ENCODE measurements around the gene ZBTB21. TPM values are rescaled to one million over a fixed set of nuclear protein-coding genes. Genes with fewer than 3 reads are reported as not detected.

ZBTB21 gene
- 10 to 100 TPM in 3 of 4 donors, 1 to 10 TPM in 1; 9.7 to 12.0 (median 11.6) TPM for polyA plus RNA-seq (ENCODE audit: insufficient read length in 4 of 4)

DNA sequence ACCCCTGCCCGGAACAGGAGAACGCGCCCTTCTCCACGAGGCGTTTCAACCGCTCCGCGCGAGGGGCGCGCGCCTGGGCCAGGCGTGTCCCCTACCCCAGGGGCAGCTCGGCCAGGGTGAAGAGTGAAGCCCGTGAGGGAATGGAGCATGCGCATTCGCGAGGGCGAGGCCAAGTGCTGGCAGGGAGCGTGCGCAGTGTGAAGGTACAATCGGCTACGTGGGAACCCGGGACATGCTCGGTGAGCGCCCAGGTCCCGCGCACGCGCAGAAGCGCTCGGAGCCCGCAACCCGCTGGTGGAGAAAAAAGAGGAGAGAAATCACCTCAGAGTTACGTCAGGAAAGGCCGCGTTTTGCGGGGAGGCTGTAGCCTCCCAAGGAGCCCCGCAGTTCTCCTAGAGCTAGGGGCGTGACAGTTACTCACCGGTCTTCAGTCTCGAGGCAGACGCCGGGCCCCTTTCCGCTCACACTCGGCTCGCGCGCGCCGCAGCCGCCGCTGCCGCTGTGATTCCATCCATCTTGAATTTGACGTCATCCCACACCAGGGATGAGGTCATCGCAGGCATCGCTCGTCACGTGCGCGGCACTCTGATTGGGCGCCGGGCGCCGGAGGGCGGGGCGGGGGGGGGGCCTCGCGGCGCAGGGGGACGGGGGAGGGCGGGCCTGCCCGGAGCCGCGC lies at the start of gene ZBTB21:
Gene ZBTB21, minus strand, starts transcription at position 530 of the 676 bp plus-strand sequence. CDS start 16,265 bp downstream, outside the sequence.
- DNase-seq (ENCODE audit: low read depth in 4 of 4, low spot score in 3 of 4): peak; percentile 97

DNA sequence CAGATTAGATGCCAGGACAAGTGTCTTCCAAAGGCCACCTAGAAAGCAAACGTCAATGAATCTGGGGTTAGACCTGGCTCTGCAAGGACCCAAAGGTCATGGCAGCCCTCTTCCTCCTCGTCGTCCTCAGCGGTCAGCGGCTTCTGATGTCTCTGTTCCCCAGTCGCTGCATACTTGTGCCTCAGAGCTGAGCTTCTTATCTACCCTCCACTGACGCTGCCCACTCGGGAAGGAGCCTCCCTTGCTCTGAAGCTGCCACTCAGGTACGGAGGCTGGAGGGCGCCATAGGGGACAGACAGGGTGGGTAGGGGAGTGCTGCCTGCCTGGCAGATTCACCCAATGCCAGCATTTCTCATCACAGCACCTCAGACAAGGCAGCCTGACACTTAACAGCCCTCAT lies 49.6 kb upstream of the ZBTB21 start:
- no peak for DNase-seq (ENCODE audit: low read depth in 4 of 4, low spot score in 3 of 4)

DNA sequence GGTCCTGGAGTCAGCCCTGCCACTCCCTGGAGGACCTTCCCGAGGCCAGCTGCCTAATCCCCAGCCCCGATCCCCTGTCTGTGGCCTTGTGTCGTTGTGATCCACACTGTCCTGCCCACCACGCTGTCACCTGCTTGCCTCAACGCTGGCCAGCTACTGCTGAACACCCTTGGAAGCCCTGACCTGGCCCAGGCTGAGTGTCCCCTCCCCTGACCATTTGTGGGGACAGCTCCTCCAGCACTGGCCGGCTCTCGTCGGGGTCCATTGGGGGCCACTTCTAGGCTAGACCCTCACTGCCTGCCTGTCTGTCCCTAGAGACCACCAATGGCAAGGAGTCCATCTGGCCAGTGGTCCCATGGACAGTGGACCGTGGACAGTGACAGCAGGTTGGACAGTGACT lies 49.0 kb upstream of the ZBTB21 start:
- no peak for DNase-seq (ENCODE audit: low read depth in 4 of 4, low spot score in 3 of 4)

DNA sequence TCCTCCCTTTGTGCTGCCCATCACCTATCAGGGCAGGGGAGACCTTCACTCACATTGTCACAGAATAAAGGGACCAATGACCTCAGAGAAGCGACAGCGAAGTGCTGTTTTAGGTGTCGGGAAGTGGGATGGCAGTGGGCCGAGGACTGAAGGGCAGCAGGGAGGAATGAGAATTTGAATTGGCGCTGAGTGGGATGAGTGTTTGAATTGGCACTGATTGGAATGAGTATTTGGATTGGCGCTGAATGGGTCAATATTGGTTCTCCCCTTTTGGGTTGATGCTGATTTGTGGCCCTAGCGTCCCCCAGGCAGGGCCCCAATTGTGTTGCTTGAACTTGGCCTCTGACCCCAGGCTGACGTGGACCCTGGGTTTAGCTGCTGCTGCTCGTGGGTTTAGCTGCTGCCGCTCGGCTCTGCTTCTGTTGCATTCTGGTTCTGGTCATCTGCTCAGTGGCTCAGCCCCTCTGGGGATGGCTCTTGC lies 48.5 kb upstream of the ZBTB21 start:
- DNase-seq (ENCODE audit: low read depth in 4 of 4, low spot score in 3 of 4): no peak

DNA sequence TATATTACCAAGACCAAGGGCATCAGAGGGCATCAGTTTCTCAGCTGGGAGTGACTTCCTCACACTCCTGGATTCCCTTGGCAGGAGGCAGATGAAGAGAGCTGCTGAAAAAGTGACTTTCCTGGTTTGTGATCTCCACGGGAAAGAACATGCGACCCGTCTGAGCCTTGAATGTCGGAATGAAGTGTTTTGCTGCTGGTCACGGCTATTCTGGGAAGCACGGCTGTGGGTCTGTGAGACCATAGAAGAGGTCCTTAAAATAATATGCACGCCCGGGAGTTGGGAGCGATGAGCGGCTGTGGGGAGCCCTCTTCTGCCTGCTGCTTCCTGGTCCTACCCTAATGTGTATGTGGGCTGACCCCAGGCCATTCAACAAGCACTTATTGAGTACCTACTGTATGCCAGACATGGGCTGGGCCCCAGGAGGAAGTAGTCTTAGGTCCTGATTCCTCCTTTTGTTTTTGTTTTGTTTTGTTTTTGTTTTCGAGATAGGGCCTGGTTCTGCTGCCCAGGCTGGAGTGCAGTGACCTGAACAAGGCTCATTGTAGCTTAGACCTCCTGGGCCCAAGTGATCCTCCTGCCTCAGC lies 47.8 kb upstream of the ZBTB21 start:
- DNase-seq (ENCODE audit: low read depth in 4 of 4, low spot score in 3 of 4): no peak

DNA sequence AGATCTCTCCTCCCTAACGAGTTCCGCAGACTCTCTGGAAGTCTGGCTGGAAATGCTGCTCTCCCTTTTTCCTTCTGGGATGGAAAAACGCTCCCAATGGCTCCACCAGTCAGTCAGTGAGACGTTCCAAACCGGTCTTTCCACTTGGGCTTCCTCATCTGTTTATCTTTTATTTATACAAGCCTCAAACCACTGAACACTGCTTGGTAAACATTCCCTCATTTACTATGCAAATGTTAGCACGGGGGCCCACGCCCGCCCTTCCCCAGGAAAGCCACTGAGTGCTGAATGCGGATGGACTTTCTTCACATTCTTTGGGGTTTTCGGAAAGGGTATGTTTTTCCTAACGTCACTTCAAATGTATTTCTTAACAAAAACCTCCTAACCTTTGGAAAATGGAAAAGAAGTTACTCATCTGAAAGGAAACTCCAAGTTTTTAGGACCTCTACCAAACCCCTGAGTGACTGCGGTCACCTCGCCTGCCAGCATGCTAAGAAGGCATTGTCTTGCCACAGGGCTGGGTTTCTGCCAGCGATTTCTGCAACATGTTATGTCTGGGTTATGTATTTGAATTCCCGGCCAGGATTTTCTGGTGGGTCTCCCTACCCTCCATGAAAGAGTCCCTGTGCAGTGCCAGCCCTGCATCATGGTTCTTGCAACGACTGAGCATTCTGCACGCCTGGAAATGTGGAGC lies 47.0 kb upstream of the ZBTB21 start:
- no peak for DNase-seq (ENCODE audit: low read depth in 4 of 4, low spot score in 3 of 4)

DNA sequence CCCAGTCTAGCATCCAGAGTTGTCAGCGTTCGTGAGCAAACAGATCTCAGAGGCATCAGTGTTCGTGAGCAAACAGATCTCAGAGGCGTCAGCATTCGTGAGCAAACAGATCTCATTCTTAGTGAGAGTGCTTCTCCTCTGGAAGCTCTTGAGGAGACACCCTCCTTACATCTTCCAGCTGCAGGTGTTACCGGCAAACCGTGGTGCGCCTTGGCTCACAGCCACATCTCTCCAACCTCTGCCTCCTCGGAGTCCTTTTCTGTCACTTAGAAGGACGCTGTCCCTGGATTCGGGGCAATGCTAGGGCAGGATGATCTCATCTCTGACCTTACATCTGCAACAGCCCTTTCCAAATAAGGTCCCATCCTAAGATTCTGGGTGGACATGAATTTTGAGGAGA lies 46.3 kb upstream of the ZBTB21 start:
- no peak for DNase-seq (ENCODE audit: low read depth in 4 of 4, low spot score in 3 of 4)

DNA sequence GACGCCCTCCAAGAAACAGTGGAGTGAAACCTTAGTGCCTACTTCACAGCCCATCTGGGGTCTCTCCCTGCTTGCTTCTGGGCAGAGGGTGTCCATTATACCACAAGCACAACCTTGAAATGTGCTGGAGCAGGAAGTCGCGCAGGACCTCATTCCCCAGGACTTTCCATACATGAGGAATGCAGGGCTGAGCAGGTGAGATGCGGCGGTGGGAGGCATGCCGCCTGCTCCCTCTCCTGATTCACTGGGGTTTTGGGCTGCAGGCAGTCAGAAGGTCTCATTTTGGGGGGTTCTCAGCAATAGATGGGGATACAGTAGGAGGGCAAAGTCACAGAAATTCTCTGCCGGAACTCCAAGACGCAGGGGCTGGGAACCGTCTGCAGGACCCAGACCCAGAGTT lies 45.3 kb upstream of the ZBTB21 start:
- DNase-seq (ENCODE audit: low read depth in 4 of 4, low spot score in 3 of 4): no peak

DNA sequence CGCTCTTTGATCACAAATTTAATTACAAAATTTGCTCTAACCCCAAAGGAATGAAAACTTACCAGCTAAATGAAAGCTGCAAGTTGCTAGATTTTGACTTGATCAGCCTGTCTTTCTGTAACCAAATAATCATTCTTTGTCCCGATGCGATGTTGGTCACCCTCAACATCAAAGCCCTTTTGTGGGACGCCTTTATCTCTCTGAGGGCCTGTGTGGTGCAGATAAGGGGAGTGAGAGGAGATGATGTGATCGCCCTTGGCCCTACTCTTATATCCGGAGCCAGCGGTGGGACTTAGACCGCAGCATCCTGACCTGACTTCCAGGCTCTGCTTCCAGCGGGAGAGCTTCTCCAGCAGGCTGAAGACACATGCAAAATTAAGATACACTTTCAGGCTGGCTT lies 41.6 kb upstream of the ZBTB21 start:
- DNase-seq (ENCODE audit: low read depth in 4 of 4, low spot score in 3 of 4): no peak

DNA sequence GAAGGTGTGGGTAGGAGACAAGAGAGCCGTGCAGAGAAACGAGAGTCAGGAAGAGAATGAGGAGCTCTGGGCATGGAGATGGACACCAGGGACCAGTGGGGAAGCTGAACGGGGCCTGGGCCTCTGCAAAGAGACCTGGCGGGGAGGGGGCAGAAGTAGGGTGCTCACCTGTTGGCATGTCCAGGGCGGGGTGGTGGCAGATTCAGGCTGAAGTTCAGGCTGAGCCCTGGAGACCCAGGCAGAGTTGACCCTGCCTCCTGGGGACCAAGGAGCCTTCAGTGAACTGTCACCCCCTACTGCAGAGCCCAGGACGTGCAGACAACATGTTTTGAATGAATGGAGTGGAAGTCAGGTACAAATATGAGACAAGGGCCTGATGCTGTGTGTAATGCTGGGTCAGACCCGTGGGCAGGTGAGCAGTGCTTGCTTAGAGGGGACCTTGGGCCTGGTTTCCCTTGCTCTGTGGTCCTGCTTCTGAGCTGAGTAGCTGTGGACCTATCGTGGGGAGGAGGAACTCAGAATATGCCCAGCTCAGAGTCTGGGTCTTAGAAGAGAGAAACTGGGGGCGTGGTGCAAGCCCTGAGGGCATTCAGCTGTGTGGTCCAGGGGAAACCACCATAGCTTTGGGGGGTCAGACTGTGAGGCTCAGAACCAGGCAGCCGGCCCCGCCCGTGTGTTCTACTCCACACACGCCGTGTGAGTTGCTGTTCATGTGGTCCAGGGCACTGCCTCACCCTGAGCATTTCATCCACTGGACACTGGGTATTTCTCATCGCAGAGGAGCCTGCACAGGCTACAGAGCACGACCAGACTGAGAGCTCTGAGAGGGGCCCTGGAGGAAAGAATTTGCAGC lies 39.6 kb upstream of the ZBTB21 start:
- DNase-seq (ENCODE audit: low read depth in 4 of 4, low spot score in 3 of 4): no peak

DNA sequence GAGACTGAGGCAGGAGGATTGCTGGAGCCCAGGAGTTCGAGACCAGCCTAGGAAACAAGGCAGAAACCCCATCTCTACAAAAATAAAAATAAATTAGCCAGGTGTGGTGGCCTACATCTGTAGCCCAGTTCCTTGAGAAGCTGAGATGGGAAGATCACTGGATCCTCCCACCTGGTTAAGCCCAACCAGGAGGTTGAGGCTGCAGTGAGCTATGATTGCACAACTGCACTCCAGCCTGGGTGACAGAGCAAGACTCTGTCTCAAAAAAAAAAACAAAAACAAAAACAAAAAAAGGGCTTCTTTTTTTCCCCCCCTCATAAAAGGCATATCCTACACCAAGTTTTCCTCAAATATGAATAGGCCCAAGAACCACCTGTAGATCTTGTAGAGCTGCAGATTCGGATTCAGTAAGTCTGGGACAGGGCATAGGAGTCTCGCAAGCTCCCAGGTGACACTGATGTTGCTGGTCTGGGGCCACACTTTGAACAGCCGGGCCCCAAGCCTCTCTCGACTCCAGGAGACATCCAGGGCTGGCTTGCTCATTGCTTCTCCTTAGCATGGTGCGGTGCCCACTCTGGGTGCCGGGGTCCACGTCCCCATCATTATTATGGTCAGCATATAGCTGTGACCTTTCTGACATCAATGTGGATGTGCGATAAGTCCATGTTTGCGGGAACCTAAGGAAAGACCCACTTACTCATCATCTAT lies 38.9 kb upstream of the ZBTB21 start:
- DNase-seq (ENCODE audit: low read depth in 4 of 4, low spot score in 3 of 4): no peak

DNA sequence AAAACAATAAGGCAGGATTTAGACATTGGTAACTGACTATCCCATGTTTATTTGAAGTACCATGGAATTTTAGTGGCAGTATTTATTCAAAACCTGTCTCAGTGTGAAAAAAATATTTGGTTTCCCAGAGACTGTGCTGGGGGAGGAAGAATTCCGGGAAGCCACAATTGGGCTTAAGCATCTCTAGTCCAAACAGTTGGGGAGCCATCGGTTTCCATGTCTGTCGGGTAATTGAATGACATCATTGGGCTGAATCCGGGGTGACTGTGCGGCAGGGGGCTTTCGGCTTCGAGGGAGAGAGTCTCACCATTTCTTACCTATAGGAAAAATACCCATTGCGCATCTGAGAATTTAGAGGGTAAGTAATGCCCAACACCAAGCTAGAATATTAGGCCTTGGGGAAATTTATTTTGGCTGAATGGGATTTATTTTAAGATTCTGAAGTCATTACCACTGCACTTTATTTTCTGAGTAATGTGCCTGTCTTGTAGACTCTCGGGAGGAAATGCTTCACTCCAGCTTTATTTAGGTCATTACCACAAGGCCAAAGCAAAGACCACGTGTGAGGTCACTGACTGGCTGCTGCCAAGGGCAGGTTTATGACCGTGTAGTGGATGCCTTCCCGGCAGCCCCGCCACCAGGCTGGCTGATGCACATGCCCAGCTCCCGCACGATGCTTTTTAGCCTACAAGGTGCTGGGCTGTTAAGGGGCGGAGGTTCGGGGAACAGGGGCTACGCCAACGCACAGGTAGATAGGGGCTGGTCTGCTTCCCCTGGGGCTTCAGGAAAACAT lies 37.9 kb upstream of the ZBTB21 start:
- peak in 1 of 4 donors; percentile 32 for DNase-seq (ENCODE audit: low read depth in 4 of 4, low spot score in 3 of 4)

DNA sequence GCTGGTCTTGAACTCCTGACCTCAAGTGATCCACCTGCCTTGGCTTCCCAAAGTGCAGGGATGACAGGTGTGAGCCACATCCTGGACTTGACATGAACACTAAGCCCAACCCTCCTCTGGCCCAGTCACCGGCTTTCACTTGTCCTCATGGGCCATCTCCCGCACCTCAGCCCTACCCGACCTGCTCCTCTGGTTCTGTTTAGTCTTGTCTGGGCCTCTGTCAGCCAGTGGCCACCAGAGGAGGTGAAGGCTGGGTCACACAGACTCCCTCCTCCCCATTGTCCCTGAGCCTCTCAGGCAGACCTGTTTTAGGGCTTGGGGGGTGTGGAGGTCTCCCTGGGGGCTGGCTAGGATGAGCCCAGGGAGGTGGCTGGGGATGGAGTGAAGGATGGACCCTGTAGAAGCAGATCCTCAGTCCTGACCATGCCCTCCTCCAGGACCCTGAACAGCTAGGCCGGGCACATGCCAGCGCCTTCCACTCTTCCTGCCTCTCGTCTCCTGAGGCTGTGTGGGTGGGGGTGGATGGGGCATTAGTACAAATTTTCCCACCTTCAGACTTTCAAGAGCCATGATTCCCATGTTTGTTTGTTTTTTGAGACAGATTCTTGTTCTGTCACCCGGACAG lies 34.8 kb upstream of the ZBTB21 start:
- no peak for DNase-seq (ENCODE audit: low read depth in 4 of 4, low spot score in 3 of 4)

DNA sequence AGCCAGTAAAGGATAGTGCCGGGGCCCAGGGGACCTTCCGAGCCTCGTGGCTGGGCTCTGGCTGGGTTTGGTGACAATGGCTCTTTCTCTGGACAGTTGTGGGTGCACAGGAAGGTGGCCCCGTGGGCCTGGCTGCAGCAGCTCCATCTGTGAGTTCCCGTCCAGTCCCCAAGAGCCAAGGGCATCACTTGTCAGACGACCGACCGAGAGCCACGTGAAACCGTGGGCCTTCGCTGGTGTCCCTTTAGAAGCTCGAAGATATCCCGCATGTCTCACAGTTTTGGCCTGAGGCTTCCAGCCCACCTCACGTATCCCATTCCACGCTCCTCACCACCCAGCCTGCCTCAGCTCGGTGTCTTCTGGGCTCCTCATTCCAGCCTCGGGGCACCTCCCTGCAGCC lies 33.8 kb upstream of the ZBTB21 start:
- no peak for DNase-seq (ENCODE audit: low read depth in 4 of 4, low spot score in 3 of 4)

DNA sequence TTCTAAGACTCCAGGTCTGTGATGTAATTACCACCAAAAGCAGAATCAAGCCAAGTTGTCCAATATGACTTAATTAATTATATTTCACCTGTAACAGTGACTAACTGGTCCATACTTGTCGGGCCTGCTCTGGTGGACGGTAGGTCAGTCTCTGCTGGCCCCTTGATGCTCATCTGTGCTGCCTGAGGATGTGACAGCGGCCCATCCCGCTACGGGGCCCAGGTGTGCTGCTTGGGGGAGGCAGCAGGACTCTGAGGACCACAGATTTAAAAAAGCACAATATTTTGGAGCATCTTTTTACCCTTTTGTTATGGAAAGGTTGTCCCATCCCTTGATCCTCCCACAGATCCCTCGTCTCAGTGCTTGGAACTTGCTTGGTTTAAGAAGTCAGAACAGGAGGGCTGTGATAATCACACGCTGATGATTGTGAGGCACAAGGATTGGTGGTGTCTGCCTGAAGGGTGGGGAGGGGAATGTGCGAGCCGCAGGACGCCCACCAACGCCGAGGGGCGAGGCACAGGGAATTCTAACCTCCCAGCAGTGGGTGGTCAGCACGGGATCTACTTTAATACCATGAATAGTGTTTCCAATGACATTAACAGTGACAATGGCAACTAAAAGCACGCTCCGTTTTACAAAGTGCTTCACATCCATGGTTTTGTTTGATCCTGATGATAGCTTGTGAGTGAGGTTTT lies 33.2 kb upstream of the ZBTB21 start:
- no peak for DNase-seq (ENCODE audit: low read depth in 4 of 4, low spot score in 3 of 4)

DNA sequence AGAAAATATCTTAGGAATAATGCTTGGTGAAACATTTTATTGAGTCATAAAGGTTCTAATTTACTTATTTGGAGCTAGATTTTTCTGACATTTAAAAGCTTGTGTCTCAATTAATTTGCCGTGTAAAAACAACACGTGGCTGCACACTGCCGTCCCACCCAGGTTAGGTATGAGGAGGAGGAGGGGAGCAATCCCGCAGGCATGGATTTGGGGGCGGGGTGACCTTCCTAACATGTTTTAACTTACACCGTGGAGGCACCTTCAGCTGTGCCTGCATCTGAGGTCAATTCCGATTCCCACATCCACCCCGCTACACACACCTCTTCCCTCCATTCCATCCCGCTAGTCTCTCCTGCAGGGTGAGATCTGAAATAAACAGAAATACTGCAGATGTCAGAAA lies 32.5 kb upstream of the ZBTB21 start:
- DNase-seq (ENCODE audit: low read depth in 4 of 4, low spot score in 3 of 4): no peak

DNA sequence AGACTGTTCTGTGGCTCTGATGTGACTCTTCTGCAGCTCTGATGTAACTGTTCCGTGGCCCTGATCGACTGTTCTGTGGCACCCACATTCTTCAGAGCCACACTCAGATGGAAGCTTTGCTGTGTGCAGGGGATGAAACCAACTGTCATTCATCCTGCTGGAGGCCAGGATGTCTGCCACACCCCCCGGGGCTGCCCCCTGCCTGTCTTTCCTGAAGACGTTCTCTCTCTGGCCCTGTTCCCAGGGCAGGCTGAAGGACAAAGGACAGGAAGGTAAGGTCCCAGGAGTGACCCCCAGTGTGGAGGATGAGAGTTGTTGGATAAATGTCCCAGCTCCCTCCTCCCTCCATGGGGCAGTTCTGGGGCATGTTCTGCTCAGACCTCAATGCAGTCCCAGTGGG lies 31.6 kb upstream of the ZBTB21 start:
- DNase-seq (ENCODE audit: low read depth in 4 of 4, low spot score in 3 of 4): no peak

DNA sequence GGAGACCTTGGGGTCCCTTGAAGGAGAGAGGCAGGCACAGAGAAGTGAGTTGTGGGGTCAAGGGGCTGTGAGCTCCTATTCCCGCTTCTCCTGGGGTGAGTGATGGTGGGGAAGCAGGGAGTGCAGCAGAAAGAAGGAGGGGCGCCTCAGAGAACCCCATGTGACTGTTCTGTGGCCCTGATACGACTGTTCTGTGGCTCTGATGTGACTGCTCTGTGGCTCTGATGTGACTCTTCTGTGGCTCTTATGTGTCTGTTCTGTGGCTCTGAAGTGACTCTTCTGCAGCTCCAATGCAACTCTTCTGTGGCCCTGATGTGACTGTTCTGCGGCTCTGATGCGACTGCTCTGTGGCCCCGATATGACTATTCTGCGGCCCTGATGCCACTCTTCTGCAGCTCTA lies 31.1 kb upstream of the ZBTB21 start:
- no peak for DNase-seq (ENCODE audit: low read depth in 4 of 4, low spot score in 3 of 4)

Measured in left renal pelvis (tissue), 4 donors.